Measurements from ENCODE around the gene VSTM1. TPM values are rescaled to one million over a fixed set of nuclear protein-coding genes. Genes with fewer than 3 reads are reported as not detected.

Gene VSTM1
- polyA plus RNA-seq, 3 donors = 0.27 TPM; not detected in 2

Other genes with a start within 250 kb of the VSTM1 start
- gene NLRP12, start 239.6 kb downstream of the VSTM1 start, polyA plus RNA-seq (ENCODE audit: insufficient read length in 3 of 3) = under 1 TPM; 0.16 to 0.29 (median 0.24) TPM
- 10 to 100 TPM; 68.1 to 75.4 (median 74.2) TPM for gene MYADM, start 196.0 kb downstream of the VSTM1 start, polyA plus RNA-seq (ENCODE audit: insufficient read length in 3 of 3)
- gene PRKCG, start 181.7 kb downstream of the VSTM1 start, polyA plus RNA-seq (ENCODE audit: insufficient read length in 3 of 3) = under 1 TPM; 0.23 to 0.80 (median 0.43) TPM
- 1 to 10 TPM in 1 of 3 donors, under 1 TPM in 2; 0.23 to 1.0 (median 0.45) TPM for gene CACNG7, start 154.6 kb downstream of the VSTM1 start, polyA plus RNA-seq (ENCODE audit: insufficient read length in 3 of 3)
- under 1 TPM; 0.20 to 0.51 (median 0.23) TPM for gene CACNG8, start 101.0 kb downstream of the VSTM1 start, polyA plus RNA-seq (ENCODE audit: insufficient read length in 3 of 3)
- gene CACNG6, start 72.3 kb downstream of the VSTM1 start, polyA plus RNA-seq (ENCODE audit: insufficient read length in 3 of 3) = under 1 TPM; 0.73 to 1.00 (median 0.85) TPM
- under 1 TPM in 2 of 3 donors, not detected in 1; 0.17 to 0.20 TPM for gene TARM1, start 17.5 kb upstream of the VSTM1 start, polyA plus RNA-seq (ENCODE audit: insufficient read length in 3 of 3)
- under 1 TPM; 0.11 to 0.42 (median 0.27) TPM for gene OSCAR, start 36.9 kb upstream of the VSTM1 start, polyA plus RNA-seq (ENCODE audit: insufficient read length in 3 of 3)
- 100 to 1,000 TPM in 2 of 3 donors, 10 to 100 TPM in 1; 84.6 to 151 (median 147) TPM for gene NDUFA3, start 39.0 kb upstream of the VSTM1 start, polyA plus RNA-seq (ENCODE audit: insufficient read length in 3 of 3)
- 10 to 100 TPM; 12.0 to 19.3 (median 18.8) TPM for gene TFPT, start 51.8 kb upstream of the VSTM1 start, polyA plus RNA-seq (ENCODE audit: insufficient read length in 3 of 3)
- gene PRPF31, start 51.9 kb upstream of the VSTM1 start, polyA plus RNA-seq (ENCODE audit: insufficient read length in 3 of 3) = 10 to 100 TPM; 68.0 to 82.8 (median 73.0) TPM
- gene CNOT3, start 73.9 kb upstream of the VSTM1 start, polyA plus RNA-seq (ENCODE audit: insufficient read length in 3 of 3) = 10 to 100 TPM; 66.6 to 75.4 (median 75.4) TPM
- gene LENG1, start 95.8 kb upstream of the VSTM1 start, polyA plus RNA-seq (ENCODE audit: insufficient read length in 3 of 3) = 10 to 100 TPM in 1 of 3 donors, 1 to 10 TPM in 2; 7.5 to 10.5 (median 9.8) TPM
- 10 to 100 TPM; 20.1 to 50.0 (median 29.2) TPM for gene TMC4, start 109.3 kb upstream of the VSTM1 start, polyA plus RNA-seq (ENCODE audit: insufficient read length in 3 of 3)
- 10 to 100 TPM; 56.8 to 85.9 (median 80.3) TPM for gene MBOAT7, start 125.7 kb upstream of the VSTM1 start, polyA plus RNA-seq (ENCODE audit: insufficient read length in 3 of 3)
- 10 to 100 TPM; 46.2 to 63.2 (median 60.2) TPM for gene TSEN34, start 127.4 kb upstream of the VSTM1 start, polyA plus RNA-seq (ENCODE audit: insufficient read length in 3 of 3)
- gene RPS9, start 137.0 kb upstream of the VSTM1 start, polyA plus RNA-seq (ENCODE audit: insufficient read length in 3 of 3) = 1,000 to 10,000 TPM; 1,235 to 1,695 (median 1,501) TPM
- gene LILRB3, start 159.1 kb upstream of the VSTM1 start, polyA plus RNA-seq (ENCODE audit: insufficient read length in 3 of 3) = 1 to 10 TPM; 1.0 to 3.8 (median 1.5) TPM
- under 1 TPM; 0.44 to 0.85 (median 0.47) TPM for gene LILRA6, start 178.9 kb upstream of the VSTM1 start, polyA plus RNA-seq (ENCODE audit: insufficient read length in 3 of 3)
- 1 to 10 TPM; 1.4 to 3.7 (median 2.3) TPM for gene LILRB5, start 193.4 kb upstream of the VSTM1 start, polyA plus RNA-seq (ENCODE audit: insufficient read length in 3 of 3)
- gene LILRB2, start 217.2 kb upstream of the VSTM1 start, polyA plus RNA-seq (ENCODE audit: insufficient read length in 3 of 3) = 1 to 10 TPM in 2 of 3 donors, under 1 TPM in 1; 0.84 to 2.8 (median 1.7) TPM
- 1 to 10 TPM in 1 of 3 donors, under 1 TPM in 2; 0.42 to 1.7 (median 0.70) TPM for gene LILRA5, start 249.3 kb upstream of the VSTM1 start, polyA plus RNA-seq (ENCODE audit: insufficient read length in 3 of 3)

Measured in renal cortex interstitium (tissue), 3 donors.